H1 (cell line): ENCODE data around the gene ARHGEF25. TPM values are rescaled to one million over a fixed set of nuclear protein-coding genes. Genes with fewer than 3 reads are reported as not detected.

Source experiments
- CTCF ChIA-PET: fragments of 300-600 bp; sonication (Branson Sonifier 250); formaldehyde crosslinking; loops from one replicate; lab custom pipeline; 2021; ENCODE audit not compliant: partially characterized antibody; lab: Charles Lee
- POLR2A ChIA-PET: fragments of 300-600 bp; sonication (Branson Sonifier 250); formaldehyde crosslinking; loops from one replicate; lab custom pipeline; 2021; ENCODE audit warnings: inconsistent platforms; ENCODE audit not compliant: partially characterized antibody; lab: Charles Lee
- DNase-seq, 2 experiments: peaks; one replicate each; pipeline versions ENCODE4 v3.0.0 to v3.0.0-alpha.2; 2010 to 2022; ENCODE audit warnings: low spot score in 2 of 2, low read depth in 1 of 2, mixed read lengths in 1 of 2
- FAIRE-seq: peaks from 2 replicates; lab custom pipeline; 2011; peaks lifted over from hg19 to GRCh38; lab: Jason Lieb, UNC
- H2AFZ ChIP-seq: 2 replicates; pipeline ENCODE4 v1.8.1; 2012; ENCODE audit warnings: low read length, inconsistent platforms
- H2AK5ac ChIP-seq: 2 replicates; pipeline ENCODE4 v1.6.1; 2013; ENCODE audit warnings: low read depth, low read length
- H2BK120ac ChIP-seq: replicated peaks from 2 replicates; pipeline ENCODE3; 2013; ENCODE audit warnings: low read depth, low read length, inconsistent platforms
- H2BK12ac ChIP-seq: 2 replicates; pipeline ENCODE4 v1.6.1; 2013; ENCODE audit warnings: low read depth, low read length
- H2BK15ac ChIP-seq: 2 replicates; pipeline ENCODE4 v1.6.1; 2013; ENCODE audit warnings: low read length
- H2BK20ac ChIP-seq: 2 replicates; pipeline ENCODE4 v1.6.1; 2013; ENCODE audit warnings: low read length
- H2BK5ac ChIP-seq: 2 replicates; pipeline ENCODE4 v1.6.1; 2013; ENCODE audit warnings: low read depth, low read length
- H3K14ac ChIP-seq: 2 replicates; pipeline ENCODE4 v1.6.1; 2013; ENCODE audit warnings: inconsistent platforms; ENCODE audit not compliant: insufficient read length
- H3K18ac ChIP-seq: 2 replicates; pipeline ENCODE4 v1.6.1; 2013; ENCODE audit warnings: low read length; ENCODE audit errors: extremely low read depth
- H3K23ac ChIP-seq: 2 replicates; pipeline ENCODE4 v1.6.1; 2013; ENCODE audit warnings: inconsistent platforms; ENCODE audit not compliant: insufficient read length
- H3K23me2 ChIP-seq: 2 replicates; pipeline ENCODE4 v1.6.1; 2013; ENCODE audit warnings: low read depth, low read length
- H3K27ac ChIP-seq: 2 replicates; pipeline ENCODE4 v1.6.1; 2011; ENCODE audit warnings: low read depth, low read length, inconsistent platforms
- H3K27me3 ChIP-seq, 4 experiments: replicated peaks in 1 of 4; 1 replicate in 1 of 4; 2 replicates in 3 of 4; pipeline versions ENCODE4 v1.6.1 to v1.8.1; 2011 to 2013; ENCODE audit warnings: low read length in 3 of 4, mild to moderate bottlenecking in 3 of 4, inconsistent platforms in 2 of 4, mixed read lengths in 2 of 4, moderate library complexity in 1 of 4; ENCODE audit not compliant: control insufficient read depth in 3 of 4, insufficient read depth in 3 of 4; ENCODE audit errors: extremely low read depth in 1 of 4
- H3K36me3 ChIP-seq, 4 experiments: 2 replicates each; pipeline versions ENCODE4 v1.6.1 to v1.8.1; 2011 to 2013; ENCODE audit warnings: mild to moderate bottlenecking in 4 of 4, low read length in 3 of 4, moderate library complexity in 2 of 4, control low read depth in 1 of 4, inconsistent platforms in 1 of 4; ENCODE audit not compliant: insufficient read depth in 4 of 4, control insufficient read depth in 2 of 4
- H3K4ac ChIP-seq: replicated peaks from 2 replicates; pipeline ENCODE3; 2013; ENCODE audit warnings: low read length, low read depth, mixed read lengths, inconsistent platforms; ENCODE audit not compliant: insufficient read length
- H3K4me1 ChIP-seq, 4 experiments: replicated peaks in 1 of 4; 1 replicate in 1 of 4; 2 replicates in 3 of 4; pipeline versions ENCODE4 v1.6.1 to v1.8.1; 2011 to 2013; ENCODE audit warnings: low read length in 3 of 4, inconsistent platforms in 2 of 4, mixed read lengths in 1 of 4; ENCODE audit not compliant: insufficient read depth in 4 of 4, control insufficient read depth in 3 of 4
- H3K4me2 ChIP-seq, 2 experiments: 2 replicates each; pipeline versions ENCODE4 v1.6.1 to v1.8.1; 2011 to 2013; ENCODE audit warnings: low read depth in 2 of 2, low read length in 2 of 2, control low read depth in 1 of 2, inconsistent platforms in 1 of 2, mild to moderate bottlenecking in 1 of 2; ENCODE audit not compliant: insufficient read depth in 1 of 2
- H3K4me3 ChIP-seq, 4 experiments: fragments of 200-600, 300-600 bp in 1 of 4; sonication (generic), shearing (Covaris generic), sonication (Bioruptor Twin) in 1 of 4; 2 replicates each; pipeline versions ENCODE4 v1.5.1 to v1.8.1; 2011 to 2016; ENCODE audit warnings: low read length in 4 of 4, low read depth in 3 of 4, control low read depth in 2 of 4, inconsistent platforms in 2 of 4, mild to moderate bottlenecking in 2 of 4, mixed read lengths in 1 of 4, moderate library complexity in 1 of 4; ENCODE audit not compliant: insufficient read depth in 2 of 4; ENCODE audit errors: extremely low read depth in 1 of 4
- H3K56ac ChIP-seq: replicated peaks from 2 replicates; pipeline ENCODE3; 2013; ENCODE audit warnings: low read depth, mild to moderate bottlenecking, mixed read lengths, low read length, inconsistent platforms; ENCODE audit not compliant: insufficient read length
- H3K79me1 ChIP-seq: 2 replicates; pipeline ENCODE4 v1.6.1; 2013; ENCODE audit warnings: low read depth, low read length, control low read depth
- H3K79me2 ChIP-seq, 2 experiments: 2 replicates each; pipeline versions ENCODE4 v1.6.1 to v1.8.1; 2012 to 2013; ENCODE audit warnings: low read length in 2 of 2, mild to moderate bottlenecking in 2 of 2, inconsistent platforms in 1 of 2; ENCODE audit not compliant: insufficient read depth in 2 of 2, control insufficient read depth in 1 of 2
- H3K9ac ChIP-seq, 4 experiments: replicated peaks in 1 of 4; 1 replicate in 1 of 4; 2 replicates in 3 of 4; pipeline versions ENCODE4 v1.6.1 to v1.8.1; 2011 to 2013; ENCODE audit warnings: low read depth in 3 of 4, low read length in 3 of 4, control low read depth in 2 of 4, mild to moderate bottlenecking in 2 of 4, moderate library complexity in 2 of 4, inconsistent platforms in 1 of 4; ENCODE audit errors: extremely low read depth in 1 of 4
- H3K9me3 ChIP-seq, 2 experiments: 2 replicates each; pipeline versions ENCODE4 v1.6.1 to v1.8.1; 2012 to 2013; ENCODE audit warnings: mild to moderate bottlenecking in 2 of 2, moderate library complexity in 2 of 2, control low read depth in 1 of 2, inconsistent platforms in 1 of 2, low read depth in 1 of 2, low read length in 1 of 2, mixed read lengths in 1 of 2; ENCODE audit not compliant: insufficient read depth in 2 of 2
- H4K20me1 ChIP-seq, 2 experiments: replicated peaks in 1 of 2; 2 replicates each; pipeline versions ENCODE3 to v1.8.1; 2011 to 2013; ENCODE audit warnings: inconsistent platforms in 2 of 2, low read length in 2 of 2, mild to moderate bottlenecking in 1 of 2; ENCODE audit not compliant: insufficient read depth in 2 of 2, control insufficient read depth in 1 of 2
- H4K5ac ChIP-seq: 2 replicates; pipeline ENCODE4 v1.6.1; 2013; ENCODE audit warnings: low read length, low read depth, mixed read lengths, inconsistent platforms; ENCODE audit not compliant: insufficient read length
- H4K8ac ChIP-seq: 2 replicates; pipeline ENCODE4 v1.8.0; 2013; ENCODE audit warnings: mild to moderate bottlenecking, moderate library complexity, low read length, inconsistent platforms; ENCODE audit not compliant: insufficient read depth; ENCODE audit errors: extremely low read depth
- H4K91ac ChIP-seq: replicated peaks from 2 replicates; pipeline ENCODE3; 2013; ENCODE audit warnings: low read length, mixed read lengths, inconsistent platforms; ENCODE audit not compliant: insufficient read length
- BACH1 ChIP-seq: IDR thresholded peaks from 2 replicates; pipeline ENCODE4 v1.6.1; 2012; ENCODE audit warnings: low read length, improper control_type of control experiment
- TAF7 ChIP-seq: optimal IDR thresholded peaks from 2 replicates; pipeline ENCODE3; 2011; ENCODE audit warnings: low read depth, mild to moderate bottlenecking, inconsistent platforms, low read length, moderate library complexity, borderline replicate concordance
- WGBS, 2 experiments: shearing (Covaris generic) in 1 of 2; methylation state at CpG; one replicate each; pipeline versions ENCODE4 v1.1.6 to v1.1.7; 2013 to 2015; ENCODE audit warnings: low lambda C conversion rate in 2 of 2, mixed read lengths in 2 of 2, inconsistent platforms in 1 of 2, low coverage in 1 of 2, missing lambda C conversion rate in 1 of 2; ENCODE audit not compliant: insufficient replicate concordance in 2 of 2, insufficient coverage in 1 of 2, insufficient read length in 1 of 2; ENCODE audit errors: extremely low coverage in 1 of 2, missing lambda C conversion rate in 1 of 2; 5-methylcytosine and 5-hydroxymethylcytosine counted together
- polyA plus RNA-seq, 7 experiments: library from polyadenylated mRNA; depleted of rRNA in 3 of 7; stranded (reverse) in 5 of 7; unstranded in 2 of 7; fragments of >200 nt in 5 of 7; fragments of 200-250 nt in 2 of 7; gene quantifications; 1 replicate in 5 of 7; 2 replicates in 1 of 7; 4 replicates in 1 of 7; pipeline versions ENCODE4 v1.2.1 to v1.2.3, GENCODE V29; 2011 to 2013; ENCODE audit warnings: missing spikeins in 2 of 7, mixed read lengths in 2 of 7
- total RNA-seq: library from RNA; stranded (reverse); fragmentation: NEBNext Ultra II Directional; extraction: Animal tissue kit (Norgen Biotek cat#: 25700); gene quantifications from 2 replicates; pipeline ENCODE4 v1.2.1, GENCODE V29; 2021

ARHGEF25 gene
- total and polyA plus RNA-seq, 2 of the 8 experiments (the other 6 are each of a cell fraction or from before 2014, with no cell fraction given), result 5.9 to 8.8 TPM

GRCh38 chr12:57603324-57603723 is 7.9 kb upstream of the ARHGEF25 start:
- Histone ChIP-seq H3K14ac (no peak overlapping the region), H3K9me3 (no peaks in the 10 kb centered on the region), H3K4me3 (peak overlapping the region in 1 of 4 experiments; percentile 84; a peak in 1 of 8 replicates), H2BK20ac (no peak overlapping the region), H2BK5ac (peak overlapping the region; percentile 18; the same call in 1 of the 2 replicates), H3K79me2 (peaks cover 0 to 10% of the 10 kb centered on the region in 2 experiments; a peak in 1 of 4 replicates), H3K23ac (no peak overlapping the region), H2AK5ac (no peak overlapping the region), H3K4me2 (peak overlapping the region; percentile 76 to 83; a peak in 1 of 4 replicates), H3K18ac (no peak overlapping the region), H3K27me3 (no peaks in the 10 kb centered on the region), H4K8ac (no peak overlapping the region), H3K27ac (no peak overlapping the region), H3K4me1 (peaks cover under 1 to 4% (median 2%) of the 10 kb centered on the region in 4 experiments), H2BK15ac (peak overlapping the region; percentile 92; the same call in 1 of the 2 replicates), H4K20me1 (peaks cover 0 to 2% of the 10 kb centered on the region in 2 experiments), H4K91ac (no peak overlapping the region), H3K23me2 (peaks cover 11% of the 10 kb centered on the region), H3K79me1 (no peaks in the 10 kb centered on the region; the same call in 1 of the 2 replicates), H2AFZ (no peak overlapping the region), H2BK12ac (no peak overlapping the region), H3K56ac (no peak overlapping the region), H3K36me3 (peaks cover 5 to 23% (median 17%) of the 10 kb centered on the region in 4 experiments; a peak in 6 of 8 replicates), H3K9ac (no peak overlapping the region; a peak in 2 of 7 replicates), H3K4ac (no peak overlapping the region), H2BK120ac (no peak overlapping the region), H4K5ac (no peak overlapping the region)
- no peak for TF ChIP-seq TAF7
- no peak for TF ChIP-seq BACH1
- 70% methylated on average over 2 of the region's 2 CpGs; no CpG with 5 or more reads in 1 of the 2 experiments for WGBS, 2 experiments
- DNase-seq (no peak), FAIRE-seq (no peak)
- CTCF ChIA-PET, result interaction anchor here (0.6 to 6.0 kb wide), 6 partner anchors 17 to 175 kb away, joined by 3 to 40 read pairs (median 3); no protein-coding TSS in a partner anchor
- POLR2A ChIA-PET, result interaction anchor here (0.6 to 7.7 kb wide), 14 partner anchors 10 to 336 kb away, joined by 3 to 60 read pairs (median 4); partner anchors contain the start of gene PIP4K2C
